ENCODE data around the gene UQCRQ. TPM values are rescaled to one million over a fixed set of nuclear protein-coding genes. Genes with fewer than 3 reads are reported as not detected.

Gene UQCRQ
- total and polyA plus RNA-seq, 2 of the 13 experiments (the other 11 are each of a cell fraction or from before 2014, with no cell fraction given), result 257 to 575 TPM

- in situ Hi-C loops (cut with HindIII; ENCODE audit: extremely low pct_ligation_motif_present, low pct_unique_long_range_greater_than_20kb), result no loop called here
- intact Hi-C loops (cut with micrococcal nuclease; ENCODE audit: unreplicated experiment), result no loop called here
These were observed 39.9 kb upstream of the UQCRQ start for GRCh38 chr5:132826424-132827082.

More at GRCh38 chr5:132826424-132827082, 39.9 kb upstream of the UQCRQ start:
- POLR2A ChIA-PET, result interaction anchor here (1.2 to 5.6 kb wide), 3 partner anchors 17 to 57 kb away, joined by 3 to 55 read pairs (median 26); partner anchors contain the start of gene LEAP2
- H3K36me3 ChIP-seq (replicated peaks in 1 of 2; ENCODE audit: control insufficient read depth in 1 of 2, insufficient read depth in 2 of 2, low read length in 2 of 2), result peaks cover 7 to 30% of the 10 kb centered on the region in 2 experiments; a peak in 4 of 5 replicates
- BruUV-seq (replicated peaks), result no TSS peak
- no peaks in the 10 kb centered on the region for H3K9me3 ChIP-seq (ENCODE audit: low read length)
- WGBS (ENCODE audit: low lambda C conversion rate), result 70% methylated on average over 6 of the region's 6 CpGs
- H3K79me2 ChIP-seq (ENCODE audit: insufficient read depth, low read length), result peaks cover 37% of the 10 kb centered on the region
- H4K20me1 ChIP-seq (ENCODE audit: insufficient read depth, low read length), result no peaks in the 10 kb centered on the region
- peaks cover 48% of the 10 kb centered on the region for H3K4me1 ChIP-seq (ENCODE audit: insufficient read depth, low read length)
- no peak for TF ChIP-seq RFXAP (CRISPR knock-in tag; IDR thresholded peaks at IDR 0.05; ENCODE audit: borderline replicate concordance)
- no peak for TF ChIP-seq ATM (IDR thresholded peaks at IDR 0.05; ENCODE audit: borderline replicate concordance)
- TF ChIP-seq FOXP1 (IDR thresholded peaks at IDR 0.05), result no peak
- TF ChIP-seq FOXP1 (CRISPR knock-in tag; IDR thresholded peaks at IDR 0.05), result no peak
- no peak for TF ChIP-seq YEATS4 (CRISPR knock-in tag; IDR thresholded peaks at IDR 0.05; ENCODE audit: borderline replicate concordance)
- no peak for TF ChIP-seq EP300 (IDR thresholded peaks at IDR 0.05; ENCODE audit: low read depth in 2 of 2, low read length in 2 of 2)
- TF ChIP-seq EP300 (CRISPR knock-in tag; IDR thresholded peaks at IDR 0.05; ENCODE audit: borderline replicate concordance), result no peak
- no peak for TF ChIP-seq HES4 (CRISPR knock-in tag; IDR thresholded peaks at IDR 0.05; ENCODE audit: borderline replicate concordance)
- TF ChIP-seq ZNF331 (CRISPR knock-in tag; IDR thresholded peaks at IDR 0.05), result no peak
- TF ChIP-seq NBN (conservative IDR thresholded peaks at IDR 0.05), result no peak
- no peak for TF ChIP-seq ZBTB43 (CRISPR knock-in tag; conservative IDR thresholded peaks at IDR 0.05)
- no peak for TF ChIP-seq ZBTB44 (CRISPR knock-in tag; IDR thresholded peaks at IDR 0.05)
- TF ChIP-seq HIVEP1 (CRISPR knock-in tag; IDR thresholded peaks at IDR 0.05), result no peak
- H3K4me3 ChIP-seq (replicated peaks in 1 of 3; ENCODE audit: insufficient read depth in 1 of 3, low read depth in 2 of 3, low read length in 3 of 3), result no peak overlapping the region
- no peak overlapping the region for H2AFZ ChIP-seq (ENCODE audit: low read length)
- ATAC-seq (no peak), DNase-seq (ENCODE audit: low spot score) (no peak), FAIRE-seq (no peak)
- H3K9ac ChIP-seq (ENCODE audit: insufficient read depth, low read depth, low read length), result peak overlapping the region; percentile 3; the same call in 1 of the 2 replicates
- H3K27me3 ChIP-seq (ENCODE audit: control insufficient read depth in 1 of 2, insufficient read depth in 2 of 2, low read length in 2 of 2), result no peaks in the 10 kb centered on the region
- no peak overlapping the region for H3K27ac ChIP-seq (ENCODE audit: extremely low read length, insufficient read depth, low read length)
- CTCF ChIA-PET (ENCODE audit: low intra/inter-chr PET ratio, low total read pairs), result no interaction called here
- no peak overlapping the region for H3K4me2 ChIP-seq (ENCODE audit: low read depth, low read length)
